ENCODE data around the gene MAP1LC3B2.

MAP1LC3B2 gene

DNA sequence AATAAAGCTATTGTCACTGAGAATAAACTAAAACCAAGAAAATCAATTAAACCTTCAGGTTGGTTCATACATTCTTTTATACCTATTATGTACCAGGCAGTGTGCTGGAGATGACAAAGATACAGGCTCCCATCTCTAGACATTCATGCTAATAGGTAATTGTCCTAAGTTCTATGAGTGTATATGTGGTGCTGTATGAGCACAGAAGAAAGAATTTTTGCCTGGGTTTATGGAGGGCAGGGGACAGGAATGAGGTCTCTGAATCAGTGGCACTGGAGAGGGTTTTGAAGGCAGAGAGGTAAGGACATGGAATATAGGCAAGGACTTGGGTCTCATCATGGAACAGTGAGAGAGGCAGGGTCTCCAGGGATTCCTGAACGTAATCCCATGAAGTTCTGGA is 38.7 kb downstream of the MAP1LC3B2 start:
- DNase-seq = no peak

DNA sequence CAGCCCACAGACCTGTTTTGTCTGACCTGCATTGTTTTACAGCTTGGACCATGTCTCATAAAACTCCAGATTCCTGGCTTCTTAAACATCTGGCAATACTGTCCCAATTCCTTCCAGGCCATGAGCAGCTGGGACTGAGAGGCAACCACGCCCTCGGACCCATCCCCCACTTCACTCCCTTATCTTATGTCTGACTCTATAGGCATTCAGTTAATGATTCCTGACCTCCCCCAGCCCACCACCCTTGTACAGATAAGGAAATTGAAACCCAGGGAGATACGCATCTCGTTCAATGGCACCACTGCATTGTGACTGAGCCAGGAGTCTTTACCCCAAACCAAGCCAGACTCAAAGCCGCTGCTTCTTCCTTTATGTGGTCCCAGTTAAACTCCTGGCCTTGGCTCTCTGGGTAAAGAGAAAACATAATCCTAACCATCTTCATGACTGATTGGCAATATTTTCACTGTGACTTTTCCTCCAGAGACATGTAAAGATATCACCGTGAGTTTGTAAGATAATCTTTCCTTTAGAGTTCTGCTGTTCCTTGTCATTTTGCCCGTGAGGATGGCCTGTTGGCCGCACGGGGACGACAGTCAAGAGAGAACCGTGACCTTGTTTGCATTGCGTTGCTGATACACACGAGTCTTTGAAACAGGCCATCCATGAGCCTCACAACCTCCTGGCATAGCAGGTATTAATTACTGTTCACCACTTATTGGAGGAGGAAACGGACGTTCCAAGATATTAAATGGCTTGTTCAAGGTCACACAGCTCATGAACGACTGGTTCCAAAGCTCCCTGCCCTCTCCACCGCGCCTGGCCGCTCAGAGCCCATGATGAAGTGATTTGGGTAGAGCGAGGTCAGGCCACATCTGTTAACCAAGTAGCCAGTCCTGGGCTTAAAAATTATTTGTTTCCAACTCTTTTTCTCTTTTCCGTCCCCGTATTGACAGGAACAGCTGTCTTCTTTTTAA is 39.4 kb downstream of the MAP1LC3B2 start:
- no peak for DNase-seq

DNA sequence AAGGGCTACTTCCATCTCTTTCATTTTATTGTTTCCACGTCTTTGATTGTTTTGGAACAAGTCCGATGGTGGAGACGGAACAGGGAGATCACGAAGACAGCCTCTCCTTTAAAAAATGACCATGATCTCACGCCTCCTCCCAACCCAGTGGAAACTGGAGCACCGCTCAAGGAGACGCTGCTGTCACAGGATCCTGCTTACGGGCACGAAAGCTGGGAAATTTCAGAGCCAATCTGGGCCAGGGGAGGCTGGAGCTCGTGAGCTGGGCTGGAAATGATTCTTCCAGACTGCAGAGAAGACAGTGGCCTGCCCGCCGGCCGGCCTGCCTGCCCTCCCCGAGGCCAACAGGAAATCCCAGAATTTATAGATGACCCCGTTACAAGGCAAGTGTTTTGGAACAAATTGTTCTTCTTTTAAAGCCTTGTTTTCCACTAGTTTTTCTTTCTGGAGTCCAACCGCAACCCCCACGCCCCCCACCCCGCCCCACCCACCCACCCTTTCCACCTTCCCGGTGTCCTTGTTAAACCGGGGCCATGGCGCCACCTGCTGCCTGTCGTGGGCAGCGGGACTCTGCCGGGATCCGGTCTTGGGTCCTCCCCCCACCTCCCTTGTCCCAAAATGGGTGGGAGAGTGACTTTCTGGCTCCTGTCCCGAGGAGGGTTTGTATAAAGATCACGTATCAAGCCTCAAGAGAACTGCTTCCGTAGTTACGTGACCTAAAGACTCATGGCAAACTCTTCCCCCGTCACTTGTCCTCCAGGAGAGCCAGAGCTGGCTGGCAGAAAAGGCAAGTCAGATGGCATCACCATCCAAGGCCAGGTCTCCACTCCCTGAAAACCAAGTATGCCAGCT is 40.3 kb downstream of the MAP1LC3B2 start:
- no peak for DNase-seq

DNA sequence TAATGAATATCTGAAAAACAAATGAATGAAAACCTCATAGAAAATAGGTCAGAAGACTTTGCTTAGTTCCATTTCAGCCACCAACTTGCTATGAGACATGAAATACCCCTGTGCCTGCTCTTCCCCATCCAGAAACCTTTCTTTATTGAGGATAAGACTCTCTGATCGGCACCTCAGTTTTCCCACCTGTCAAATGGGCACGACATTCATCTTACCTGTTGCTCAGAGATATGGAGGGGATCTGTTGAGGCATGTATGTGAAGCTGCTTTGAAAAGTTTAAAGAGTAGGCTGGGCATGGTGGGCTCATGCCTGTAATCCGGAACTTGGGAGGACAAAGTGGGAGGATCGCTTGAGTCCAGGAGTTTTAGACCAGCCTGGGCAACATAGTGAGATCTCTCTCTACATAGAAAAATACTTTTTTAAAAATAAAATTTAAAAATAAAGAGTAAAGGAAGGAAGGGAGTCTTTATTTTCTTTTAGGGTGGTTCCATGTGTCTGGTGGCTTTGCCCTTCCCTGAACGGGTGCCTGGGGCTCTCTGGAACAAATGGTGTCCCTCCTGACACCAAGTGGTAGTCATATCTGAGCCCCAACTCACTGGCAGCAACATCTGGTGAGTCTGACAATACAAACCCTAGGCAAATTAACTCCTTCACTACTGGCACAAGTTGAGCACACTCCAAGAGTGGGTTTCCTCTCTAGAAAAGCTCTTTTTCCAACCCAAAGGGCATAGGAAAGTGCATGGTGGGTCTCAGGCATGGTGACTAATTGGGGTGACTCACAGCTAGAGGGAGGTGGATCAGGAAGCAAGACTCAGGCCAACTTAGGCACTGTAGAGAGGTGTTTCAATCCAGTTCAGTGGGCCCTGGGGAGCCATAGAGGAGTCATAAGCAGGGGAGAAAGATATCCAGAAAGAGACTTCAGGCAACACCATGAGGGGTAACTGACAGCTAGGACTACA is 42.1 kb downstream of the MAP1LC3B2 start:
- no peak for DNase-seq

DNA sequence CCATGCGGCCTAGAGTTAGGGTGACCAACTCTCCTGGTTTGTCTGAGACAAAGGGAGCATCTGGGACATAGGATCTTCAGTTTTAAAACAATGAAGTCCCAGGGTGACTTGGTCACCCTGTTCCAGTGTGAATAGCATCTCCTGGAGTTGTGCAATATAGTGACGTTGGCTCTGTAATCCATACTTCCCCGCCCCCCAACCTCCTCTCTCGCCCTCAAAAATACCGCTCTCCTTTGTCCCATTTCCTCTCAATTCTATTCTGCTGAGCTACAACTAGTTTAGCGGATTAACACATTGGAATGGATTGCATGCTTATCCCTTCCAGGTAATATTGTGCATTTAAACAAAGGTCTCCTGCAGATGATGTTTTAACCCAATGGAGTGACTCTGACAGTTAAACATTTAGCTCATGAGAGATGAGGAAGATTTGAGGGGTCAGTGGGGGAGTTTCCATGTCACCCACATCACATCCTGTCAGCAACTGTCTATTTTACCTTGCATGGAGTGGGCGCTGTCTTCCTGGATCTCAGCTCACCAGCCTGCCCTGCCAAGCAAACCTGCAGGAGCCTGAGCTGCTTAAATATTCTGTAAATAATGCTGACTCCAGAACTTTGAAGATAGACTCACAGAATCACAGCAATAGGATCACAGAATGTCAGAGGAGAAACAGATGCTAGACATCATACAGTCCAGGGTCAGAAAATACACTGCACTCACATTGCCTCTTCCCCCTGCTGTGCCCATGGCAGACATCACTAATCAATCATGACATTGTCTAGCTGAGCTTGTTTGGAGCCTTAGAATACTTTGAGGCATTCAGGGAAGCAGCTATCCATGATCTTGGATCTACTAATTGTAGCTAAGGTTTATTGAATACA is 43.0 kb downstream of the MAP1LC3B2 start:
- no peak for DNase-seq

DNA sequence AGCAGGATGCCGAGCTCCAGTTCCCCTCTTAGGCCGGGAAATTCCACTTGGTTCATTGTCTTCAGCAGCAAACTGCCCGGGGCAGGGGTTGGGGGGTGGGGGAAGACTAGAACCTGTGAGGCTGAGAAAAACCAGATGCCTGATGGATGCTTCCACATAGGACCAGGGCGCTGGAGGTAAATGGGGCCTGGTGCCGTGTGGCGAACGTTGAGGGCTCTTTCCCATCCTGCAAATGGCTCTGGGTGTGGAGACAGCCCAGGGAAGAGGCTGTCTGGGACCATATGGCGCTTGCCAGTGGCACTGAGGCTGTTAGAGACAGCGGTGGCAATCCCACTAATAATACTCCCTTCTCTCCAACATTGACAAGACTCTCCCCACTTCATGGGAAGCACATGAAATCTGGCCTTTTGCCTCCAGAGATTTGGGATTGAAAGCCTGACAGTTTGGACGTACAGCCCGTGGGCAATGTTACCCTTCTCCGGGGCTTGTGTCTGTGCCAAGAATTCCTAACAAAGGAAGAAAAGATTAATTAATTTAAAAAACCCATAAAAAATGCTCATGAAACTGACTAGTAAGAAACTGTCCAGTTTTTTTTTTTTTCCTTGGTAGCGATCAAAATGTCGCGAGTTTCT is 44.5 kb downstream of the MAP1LC3B2 start:
- no peak for DNase-seq

DNA sequence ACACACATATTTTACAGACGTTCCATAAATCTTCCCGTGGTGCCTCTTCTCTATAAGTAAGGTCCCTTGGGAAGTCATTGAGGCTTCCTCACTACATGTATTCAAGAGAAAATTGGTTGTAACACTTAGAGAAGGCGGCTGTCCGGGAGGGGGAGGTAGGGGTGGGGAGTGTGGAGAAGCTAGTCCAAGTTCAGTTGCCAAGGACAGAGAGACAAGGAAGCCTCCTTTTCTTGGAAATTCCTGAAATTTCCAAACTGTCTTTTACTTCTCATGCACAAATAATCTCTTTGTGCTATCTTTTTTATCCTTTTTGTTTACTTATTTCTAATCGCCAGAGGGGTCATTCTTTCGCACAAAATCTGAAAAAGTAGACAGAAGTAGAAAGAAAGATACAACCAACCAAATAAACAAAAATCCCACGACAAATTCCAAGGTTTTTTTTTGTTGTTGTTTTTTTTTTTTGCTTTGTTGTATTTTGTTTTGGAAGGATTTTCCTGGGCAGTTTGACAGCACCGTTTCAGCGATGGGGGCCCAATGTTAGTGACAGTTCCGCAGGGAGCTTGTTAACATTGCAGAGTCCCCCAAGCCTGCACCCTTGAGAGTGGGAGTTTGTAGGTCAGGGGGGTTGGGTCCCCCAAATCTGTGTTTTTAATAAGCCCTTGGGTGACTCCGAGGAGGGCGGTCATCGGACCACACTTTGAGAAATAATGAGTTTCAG is 45.2 kb downstream of the MAP1LC3B2 start:
- DNase-seq = no peak

DNA sequence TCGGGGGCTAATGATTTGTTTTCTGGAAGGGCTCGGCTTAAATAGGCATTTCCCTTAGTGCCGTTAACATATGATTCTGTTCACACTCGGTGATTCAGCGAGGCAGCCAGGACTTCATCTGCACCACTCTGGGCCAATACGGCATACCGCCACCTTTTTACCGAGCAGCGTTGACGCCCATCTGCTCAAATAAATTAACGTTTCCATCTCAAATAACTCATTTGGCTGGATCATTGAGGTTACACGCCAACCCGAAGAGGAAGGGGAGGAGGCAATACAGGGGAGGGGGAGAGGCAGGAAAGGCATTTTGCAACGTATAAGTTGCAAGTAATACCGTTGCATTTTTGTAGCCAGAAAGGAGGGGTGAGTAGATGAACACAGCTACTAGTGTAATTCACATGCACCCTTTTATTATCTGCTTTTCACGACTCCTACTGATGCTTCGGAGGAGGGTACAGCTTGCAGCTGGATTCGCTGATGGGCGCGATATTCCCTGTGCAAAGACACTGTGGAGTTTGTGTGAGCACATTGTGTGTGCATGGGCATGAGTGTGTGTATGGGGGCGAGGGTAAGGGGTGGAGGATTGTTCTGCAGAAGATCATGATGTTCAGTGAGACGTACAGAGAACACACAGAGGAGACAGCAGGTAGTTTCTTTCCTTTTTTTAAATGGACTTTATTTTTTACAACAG is 45.9 kb downstream of the MAP1LC3B2 start:
- DNase-seq = no peak

DNA sequence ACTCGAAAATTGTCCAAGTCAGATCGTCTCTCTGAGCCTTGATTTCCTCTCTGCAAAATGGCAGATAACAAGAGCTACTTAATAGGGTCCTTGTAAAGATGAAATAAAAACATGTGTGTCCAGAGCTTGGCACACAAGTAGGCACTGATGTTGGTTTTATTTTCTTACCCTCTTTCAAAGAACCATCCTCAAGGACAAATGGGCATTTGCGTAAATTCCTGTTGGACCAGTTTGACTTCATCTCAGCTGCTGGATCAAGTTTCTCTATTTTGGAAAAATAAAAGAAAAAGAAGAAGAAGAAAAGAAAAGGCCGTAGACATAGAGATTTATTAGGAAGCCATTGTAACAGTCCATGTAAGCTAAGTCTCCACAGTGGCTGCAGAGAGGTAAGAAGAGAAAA is 47.2 kb downstream of the MAP1LC3B2 start:
- no peak for DNase-seq

DNA sequence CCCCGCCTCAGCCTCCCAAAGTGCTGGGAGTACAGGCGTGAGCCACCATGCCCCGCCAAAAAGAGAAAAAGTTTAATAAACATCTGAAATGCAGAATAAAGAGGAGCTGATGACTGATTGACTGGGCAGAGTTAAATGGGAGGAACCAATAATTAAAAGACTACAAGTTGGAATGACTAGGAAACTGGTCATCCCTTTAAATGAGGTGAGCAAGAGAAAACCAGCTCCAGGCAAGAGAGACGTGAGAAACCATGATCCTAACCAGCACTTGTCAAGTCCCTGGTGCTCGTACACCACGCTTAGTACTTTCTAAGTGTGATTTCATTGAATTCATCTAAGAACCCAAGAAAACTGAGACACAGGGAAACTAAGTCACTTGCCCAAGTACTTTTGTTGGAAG is 47.9 kb downstream of the MAP1LC3B2 start:
- no peak for DNase-seq

DNA sequence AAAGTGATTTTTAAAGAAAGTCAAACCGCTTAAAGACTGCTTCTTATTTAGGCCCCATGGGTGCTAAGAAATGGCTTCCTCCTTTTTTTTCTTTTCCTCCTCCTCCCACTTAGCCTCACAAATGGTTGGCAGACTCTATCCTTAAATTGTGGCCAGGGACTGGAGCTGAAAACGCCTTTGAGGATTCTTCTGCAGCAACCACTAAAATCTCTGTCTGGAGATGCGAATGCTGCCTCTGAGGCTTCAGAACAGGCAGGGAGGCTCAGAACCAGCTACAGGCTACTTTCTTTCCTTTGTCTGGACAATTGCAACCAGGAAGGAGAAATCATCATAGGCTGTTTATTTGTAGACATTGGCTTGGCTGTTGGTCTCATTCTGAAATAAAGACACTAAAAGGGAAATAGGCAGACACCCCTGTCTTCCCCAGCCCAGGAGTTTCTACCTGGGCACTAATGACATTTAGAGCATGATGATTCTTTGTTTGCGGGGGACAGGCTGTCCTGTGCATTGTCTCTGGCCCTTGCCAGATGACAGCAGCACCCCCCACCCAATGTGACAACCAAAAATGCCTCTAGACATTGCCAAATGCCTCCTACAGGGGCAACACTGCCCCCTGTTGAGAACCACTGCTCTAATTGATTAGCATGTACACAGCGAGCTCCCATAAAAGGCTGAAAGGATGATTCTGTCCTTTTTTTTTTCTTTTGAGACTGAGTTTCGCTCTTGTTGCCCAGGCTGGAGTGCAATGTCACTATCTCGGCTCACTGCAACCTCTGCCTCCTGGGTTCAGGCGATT is 50.3 kb downstream of the MAP1LC3B2 start:
- no peak for DNase-seq

DNA sequence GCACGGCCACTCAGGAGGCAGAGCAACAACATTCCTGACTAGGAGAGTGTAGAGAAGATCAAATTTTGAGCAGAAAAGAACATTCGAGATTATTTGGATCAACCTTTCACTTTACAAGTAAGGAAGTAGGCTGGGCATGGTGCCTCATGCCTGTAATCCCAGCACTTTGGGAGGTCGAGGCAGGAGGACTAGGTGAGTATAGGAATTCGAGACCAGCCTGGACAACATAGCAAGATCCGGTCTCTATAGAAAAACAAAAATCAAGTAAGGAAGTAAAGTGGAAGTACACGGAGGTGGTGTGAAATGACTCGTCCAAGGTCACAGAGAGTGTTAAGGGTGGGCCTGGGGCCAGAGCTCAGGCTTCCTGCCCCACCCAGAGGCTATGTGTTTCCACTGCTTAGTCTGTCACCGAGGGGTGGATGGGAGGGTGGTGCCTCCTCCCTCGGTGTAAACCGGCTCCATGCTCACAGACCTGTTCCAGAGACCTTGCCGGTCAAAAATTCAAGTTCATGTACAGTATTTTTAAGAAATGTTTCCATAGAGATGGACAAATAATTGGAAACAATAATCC is 51.9 kb downstream of the MAP1LC3B2 start:
- DNase-seq = no peak

DNA sequence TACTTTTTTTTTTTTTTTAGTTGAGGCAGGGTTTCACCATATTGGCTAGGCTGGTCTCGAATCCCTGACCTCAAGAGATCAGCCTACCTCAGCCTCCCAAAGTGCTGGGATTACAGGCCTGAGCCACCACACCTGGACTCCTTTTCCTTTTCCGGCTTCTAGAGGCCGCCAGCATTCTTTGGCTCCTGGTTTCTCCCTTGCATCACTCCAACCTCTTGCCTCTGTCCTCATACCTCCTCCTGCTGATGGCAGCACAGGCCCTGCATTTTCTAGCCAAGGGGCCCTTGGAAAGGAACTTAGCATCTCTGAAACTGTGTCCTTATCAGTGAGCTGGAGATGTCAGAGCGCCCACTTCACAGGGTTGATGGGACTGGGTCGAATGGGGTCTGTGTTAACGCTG is 53.3 kb downstream of the MAP1LC3B2 start:
- no peak for DNase-seq

DNA sequence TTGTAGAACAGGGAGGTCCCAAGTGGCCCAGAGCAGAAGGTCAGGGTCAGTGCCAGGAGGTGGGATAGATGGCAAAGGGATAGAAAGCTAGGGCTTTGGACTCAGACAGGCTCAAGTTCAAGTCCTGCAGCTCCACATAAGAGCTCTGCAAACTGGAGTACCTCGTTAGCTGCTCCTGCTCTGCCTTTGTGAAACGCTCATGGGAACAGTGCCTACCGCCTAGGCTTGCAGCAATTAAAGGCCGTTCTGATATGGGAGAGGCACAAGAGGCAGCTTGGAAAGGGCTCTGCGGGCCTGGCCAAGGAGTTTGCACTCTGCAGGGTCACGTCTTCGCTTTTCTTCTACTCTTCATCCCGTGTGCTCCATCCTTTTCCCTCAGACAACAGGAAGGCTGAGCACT is 54.1 kb downstream of the MAP1LC3B2 start:
- DNase-seq = no peak

DNA sequence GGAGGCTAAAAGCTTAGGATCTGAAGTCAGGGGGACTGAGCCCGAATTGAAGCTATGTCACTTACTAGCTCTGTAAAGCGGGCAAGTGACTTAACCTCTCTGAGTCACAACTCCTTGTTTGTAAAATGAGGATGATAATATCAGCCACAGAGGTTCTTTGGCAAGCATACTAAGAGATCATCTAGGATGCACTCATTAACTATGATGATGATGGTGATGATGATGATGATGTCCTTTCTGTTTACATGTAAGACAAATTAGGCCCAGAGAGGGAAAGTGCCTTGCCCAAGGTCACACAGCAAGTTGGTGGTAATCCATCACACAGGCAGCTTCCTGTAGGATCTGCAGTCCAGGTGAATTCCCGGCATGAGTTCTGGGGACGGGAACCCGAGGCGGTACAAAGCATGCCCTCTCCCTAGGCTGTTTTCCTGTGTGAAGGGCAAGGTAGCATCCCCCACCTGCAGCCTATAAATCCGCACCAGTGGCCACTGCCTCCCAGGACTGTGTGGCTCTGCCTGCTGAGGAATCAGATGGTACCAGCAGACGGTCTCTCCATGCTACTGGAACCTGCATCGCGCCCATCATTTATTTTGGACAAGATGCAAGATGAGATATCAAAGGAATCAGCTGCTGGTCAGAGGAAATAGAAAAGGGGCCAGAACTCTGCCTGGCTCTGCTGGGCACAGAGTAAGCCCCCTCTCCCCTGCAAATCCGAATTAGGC is 55.2 kb downstream of the MAP1LC3B2 start:
- DNase-seq = no peak

DNA sequence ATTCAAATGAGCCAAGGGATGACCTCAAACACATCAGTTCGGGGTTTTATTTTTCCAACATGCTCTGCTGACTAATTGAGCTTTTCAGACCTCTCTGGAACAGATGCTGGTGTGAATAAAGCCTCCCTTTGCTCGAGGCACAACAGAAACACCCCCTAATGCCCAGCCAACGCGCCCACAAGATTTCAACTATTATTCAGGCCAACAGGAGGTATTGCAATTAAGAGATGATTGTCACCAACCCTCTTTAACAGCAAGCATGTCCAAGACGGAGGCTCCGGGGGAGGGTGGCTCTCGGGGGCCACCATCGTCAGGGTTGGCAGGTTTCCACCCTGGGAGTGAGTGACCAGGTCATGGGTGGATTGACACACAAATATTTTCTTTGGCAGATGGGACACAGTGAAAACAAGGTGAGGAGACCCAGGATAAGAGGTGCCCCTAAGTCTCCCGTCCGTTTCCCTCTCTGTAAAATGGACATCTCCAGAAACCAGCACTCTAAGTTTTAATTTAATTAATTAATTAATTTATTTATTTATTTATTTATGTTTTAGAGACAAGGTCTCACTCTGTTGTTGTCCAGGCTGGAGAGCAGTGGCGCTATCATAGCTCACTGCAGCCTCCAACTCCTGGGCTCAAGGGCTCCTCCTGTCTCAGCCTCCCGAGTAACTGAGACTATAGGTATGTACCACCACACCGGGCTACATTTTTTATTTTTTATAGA is 56.1 kb downstream of the MAP1LC3B2 start:
- DNase-seq = no peak

Measured in DMS 273 treated with DMSO at 0.1 percent for 48 hours (cell line).